ENCODE results near the gene MYBPC2.
"Not testable (repeated sequence)": the region's sequence is repeated elsewhere in the genome, so short reads cannot be mapped to it uniquely, and the experiment has no call there.

The MYBPC2 gene

DNA sequence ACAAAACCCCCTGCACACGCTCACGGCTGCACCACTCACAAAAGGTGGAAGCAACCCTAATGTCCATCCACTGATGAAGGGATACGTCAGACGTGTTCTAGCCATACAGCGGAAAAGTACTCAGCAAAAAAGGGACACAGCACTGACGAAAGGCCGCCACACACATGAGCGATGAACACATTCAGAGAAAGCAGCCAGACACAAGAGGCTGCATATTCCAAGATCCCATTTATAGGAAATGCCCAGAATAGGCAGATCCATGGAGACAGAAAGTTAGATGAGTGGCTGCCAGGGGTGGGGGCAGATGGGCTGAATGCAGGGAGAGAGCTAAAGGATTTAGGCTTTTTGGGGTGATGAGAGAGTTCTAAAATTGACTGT lies 44.8 kb upstream of the MYBPC2 start:
- H3K4me3 ChIP-seq (replicated peaks in 1 of 2; ENCODE audit: low read depth in 2 of 2, low read length in 2 of 2), result no peak overlapping the region
- DNase-seq (ENCODE audit: low read depth in 2 of 2), result no peak
- TF ChIP-seq, protein P1, sequence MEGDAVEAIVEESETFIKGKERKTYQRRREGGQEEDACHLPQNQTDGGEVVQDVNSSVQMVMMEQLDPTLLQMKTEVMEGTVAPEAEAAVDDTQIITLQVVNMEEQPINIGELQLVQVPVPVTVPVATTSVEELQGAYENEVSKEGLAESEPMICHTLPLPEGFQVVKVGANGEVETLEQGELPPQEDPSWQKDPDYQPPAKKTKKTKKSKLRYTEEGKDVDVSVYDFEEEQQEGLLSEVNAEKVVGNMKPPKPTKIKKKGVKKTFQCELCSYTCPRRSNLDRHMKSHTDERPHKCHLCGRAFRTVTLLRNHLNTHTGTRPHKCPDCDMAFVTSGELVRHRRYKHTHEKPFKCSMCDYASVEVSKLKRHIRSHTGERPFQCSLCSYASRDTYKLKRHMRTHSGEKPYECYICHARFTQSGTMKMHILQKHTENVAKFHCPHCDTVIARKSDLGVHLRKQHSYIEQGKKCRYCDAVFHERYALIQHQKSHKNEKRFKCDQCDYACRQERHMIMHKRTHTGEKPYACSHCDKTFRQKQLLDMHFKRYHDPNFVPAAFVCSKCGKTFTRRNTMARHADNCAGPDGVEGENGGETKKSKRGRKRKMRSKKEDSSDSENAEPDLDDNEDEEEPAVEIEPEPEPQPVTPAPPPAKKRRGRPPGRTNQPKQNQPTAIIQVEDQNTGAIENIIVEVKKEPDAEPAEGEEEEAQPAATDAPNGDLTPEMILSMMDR (IDR thresholded peaks at IDR 0.05; ENCODE audit: low read depth, low read length), result no peak

- H3K4me3 ChIP-seq (replicated peaks in 1 of 2; ENCODE audit: low read depth in 2 of 2, low read length in 2 of 2); DNase-seq (ENCODE audit: low read depth in 2 of 2): not testable (repeated sequence)
These were observed 42.4 kb upstream of the MYBPC2 start for GRCh38 chr19:50390295-50390694.

GRCh38 chr19:50390952-50391351 lies 41.7 kb upstream of the MYBPC2 start:
- not testable (repeated sequence) for H3K4me3 ChIP-seq (replicated peaks in 1 of 2; ENCODE audit: low read depth in 2 of 2, low read length in 2 of 2); DNase-seq (ENCODE audit: low read depth in 2 of 2)

GRCh38 chr19:50392759-50393158 lies 39.9 kb upstream of the MYBPC2 start:
- H3K4me3 ChIP-seq (replicated peaks in 1 of 2; ENCODE audit: low read depth in 2 of 2, low read length in 2 of 2), result no peak overlapping the region
- DNase-seq (ENCODE audit: low read depth in 2 of 2), result no peak
- TF ChIP-seq, protein P1 (IDR thresholded peaks at IDR 0.05; ENCODE audit: low read depth, low read length), result no peak

DNA sequence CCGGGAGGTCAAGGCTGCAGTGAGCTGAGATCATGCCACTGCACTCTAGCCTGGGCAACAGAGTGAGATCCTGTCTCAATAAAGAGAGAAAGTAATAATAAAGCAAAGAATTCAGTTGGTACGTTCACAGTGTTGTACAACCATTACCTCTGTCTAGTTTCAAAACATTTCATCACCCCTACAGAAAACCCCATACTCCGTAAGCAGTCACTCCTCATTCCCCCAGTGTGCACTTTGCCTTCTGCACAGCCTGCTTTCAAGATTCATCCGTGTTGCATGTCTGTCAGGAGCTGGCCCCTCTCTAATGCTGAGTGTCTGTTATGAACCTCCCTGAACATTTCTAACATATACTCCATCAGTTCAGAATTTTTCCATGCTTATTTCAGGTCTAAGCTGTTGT lies 39.1 kb upstream of the MYBPC2 start:
- no peak for DNase-seq (ENCODE audit: low read depth in 2 of 2)
- no peak overlapping the region for H3K4me3 ChIP-seq (replicated peaks in 1 of 2; ENCODE audit: low read depth in 2 of 2, low read length in 2 of 2)
- TF ChIP-seq, protein P1 (IDR thresholded peaks at IDR 0.05; ENCODE audit: low read depth, low read length), result no peak

DNA sequence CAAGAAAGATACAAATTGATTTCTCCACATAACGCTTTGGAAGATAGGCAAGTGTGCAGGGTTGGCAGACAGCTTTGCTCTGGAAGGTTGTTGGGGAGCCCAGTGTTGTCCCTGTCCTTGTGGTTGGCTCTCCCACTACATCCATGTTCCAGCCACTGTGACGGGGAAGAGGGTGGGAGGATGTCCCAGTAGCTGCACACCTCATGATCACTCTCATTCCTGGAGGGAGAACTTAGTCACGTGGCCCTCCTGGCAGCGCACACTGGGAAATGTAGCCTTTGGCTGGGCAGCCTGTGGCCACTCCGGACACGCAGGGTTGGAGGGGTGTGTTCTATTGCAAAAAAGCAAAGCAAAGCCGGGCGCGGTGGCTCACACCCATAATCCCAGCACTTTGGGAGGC lies 38.7 kb upstream of the MYBPC2 start:
- DNase-seq (ENCODE audit: low read depth in 2 of 2), result no peak
- TF ChIP-seq, protein P1 (IDR thresholded peaks at IDR 0.05; ENCODE audit: low read depth, low read length), result no peak
- H3K4me3 ChIP-seq (replicated peaks in 1 of 2; ENCODE audit: low read depth in 2 of 2, low read length in 2 of 2), result no peak overlapping the region

GRCh38 chr19:50398675-50399367 lies 33.9 kb upstream of the MYBPC2 start:
- no peak for DNase-seq (ENCODE audit: low read depth in 2 of 2)
- TF ChIP-seq, protein P1 (IDR thresholded peaks at IDR 0.05; ENCODE audit: low read depth, low read length), result no peak
- H3K4me3 ChIP-seq (replicated peaks in 1 of 2; ENCODE audit: low read depth in 2 of 2, low read length in 2 of 2), result no peak overlapping the region

DNA sequence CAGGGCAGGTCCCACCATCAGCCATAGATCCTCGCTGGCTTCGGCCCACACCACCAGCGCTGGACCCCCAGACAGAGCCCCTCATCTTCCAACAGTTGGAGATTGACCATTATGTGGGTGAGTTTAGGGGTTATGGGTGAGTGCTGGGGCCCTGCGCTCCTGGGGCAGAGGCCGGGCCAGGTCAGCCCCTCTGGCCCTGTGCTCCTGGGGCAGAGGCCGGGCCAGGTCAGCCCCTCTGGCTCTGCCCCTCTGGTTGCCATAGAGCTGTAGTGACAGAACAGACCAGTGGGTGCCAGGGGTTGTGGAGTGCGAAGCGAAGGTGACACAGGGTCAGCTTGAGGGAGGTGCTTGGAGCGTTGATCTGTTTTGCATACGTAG lies 33.3 kb upstream of the MYBPC2 start:
- TF ChIP-seq, protein P1 (IDR thresholded peaks at IDR 0.05; ENCODE audit: low read depth, low read length), result no peak
- DNase-seq (ENCODE audit: low read depth in 2 of 2), result no peak
- H3K4me3 ChIP-seq (replicated peaks in 1 of 2; ENCODE audit: low read depth in 2 of 2, low read length in 2 of 2), result no peak overlapping the region
